Nephron progenitor cell (in vitro differentiated cells): ENCODE results near the gene HNRNPA2B1.

ENCODE experiments used
- DNase-seq: peaks from one replicate; pipeline ENCODE4 v3.0.0; 2021
- H3K27ac Mint-ChIP-seq: 2 replicates; pipeline ENCODE4 v1.8.0; 2021; ENCODE audit warnings: mild to moderate bottlenecking, moderate library complexity, mixed read lengths
- H3K27me3 Mint-ChIP-seq: 2 replicates; pipeline ENCODE4 v1.8.0; 2021; ENCODE audit warnings: mild to moderate bottlenecking, low read depth, mixed read lengths; ENCODE audit not compliant: poor library complexity
- H3K36me3 Mint-ChIP-seq: 2 replicates; pipeline ENCODE4 v1.8.0; 2021; ENCODE audit warnings: low read depth, mixed read lengths
- H3K4me1 Mint-ChIP-seq: 2 replicates; pipeline ENCODE4 v1.8.0; 2021; ENCODE audit warnings: mixed read lengths
- H3K4me3 Mint-ChIP-seq: 2 replicates; pipeline ENCODE4 v1.8.0; 2021; ENCODE audit warnings: mild to moderate bottlenecking, moderate library complexity, mixed read lengths
- H3K9me3 Mint-ChIP-seq: 2 replicates; pipeline ENCODE4 v1.8.0; 2021; ENCODE audit warnings: mild to moderate bottlenecking, moderate library complexity, mixed read lengths
- CTCF ChIP-seq: fragments of 200-600 bp; sonication (generic); IDR thresholded peaks from 2 replicates; pipeline ENCODE4 v1.5.0; 2021; ENCODE audit warnings: antibody characterized with exemption

Gene HNRNPA2B1

GRCh38 chr7:26212921-26213718, 12.6 kb upstream of the HNRNPA2B1 start:
- Mint-ChIP-seq H3K27me3 (no peaks in the 10 kb centered on the region), H3K36me3 (peaks cover 57% of the 10 kb centered on the region), H3K4me3 (no peak overlapping the region), H3K9me3 (no peaks in the 10 kb centered on the region), H3K4me1 (peaks cover 10% of the 10 kb centered on the region), H3K27ac (no peak overlapping the region)
- no peak for TF ChIP-seq CTCF
- no peak for DNase-seq

DNA sequence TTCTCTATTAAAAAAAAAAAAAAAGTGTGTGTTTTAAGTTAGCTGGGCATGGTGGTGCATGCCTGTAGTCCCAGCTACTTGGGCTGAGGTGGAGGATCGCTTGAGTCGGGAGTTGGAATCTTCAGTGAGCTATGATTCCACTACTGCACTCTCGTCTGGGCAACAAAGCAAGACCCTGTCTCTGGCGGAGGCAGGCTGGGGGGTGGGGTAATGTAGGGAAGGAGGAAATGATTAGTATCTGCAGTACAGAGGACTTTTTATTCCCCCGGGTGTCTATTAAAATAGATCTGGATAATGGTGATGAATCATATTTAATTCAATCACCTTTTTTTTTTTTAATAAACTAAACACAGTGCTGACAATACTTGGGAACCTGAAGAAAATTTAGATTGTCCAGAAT, 7.5 kb upstream of the HNRNPA2B1 start:
- H3K27ac Mint-ChIP-seq: no peak overlapping the region
- no peak for TF ChIP-seq CTCF
- no peak for DNase-seq
- H3K36me3 Mint-ChIP-seq: peaks cover 87% of the 10 kb centered on the region
- H3K27me3 Mint-ChIP-seq: peaks cover 3% of the 10 kb centered on the region
- H3K9me3 Mint-ChIP-seq: no peaks in the 10 kb centered on the region
- peaks cover 48% of the 10 kb centered on the region for H3K4me1 Mint-ChIP-seq
- H3K4me3 Mint-ChIP-seq: no peak overlapping the region

DNA sequence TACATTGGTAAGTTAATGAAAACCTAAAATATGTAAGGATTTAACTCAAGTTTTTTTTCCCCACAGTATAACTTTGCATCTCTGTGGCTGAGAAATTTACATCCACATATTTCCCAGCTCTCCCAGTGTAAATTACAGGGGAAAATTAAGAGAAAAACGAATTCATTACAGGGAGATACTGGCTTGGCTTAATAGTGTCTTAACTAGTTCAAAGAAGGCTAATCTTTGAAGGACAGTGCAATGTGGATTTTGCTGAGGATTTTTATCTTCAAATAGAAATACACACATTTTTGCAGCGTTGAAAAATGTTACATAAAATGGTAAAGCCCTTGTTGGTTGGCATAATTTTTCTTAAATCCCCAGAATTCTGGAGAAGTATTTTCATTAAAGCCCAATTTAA, 2.5 kb upstream of the HNRNPA2B1 start:
- H3K9me3 Mint-ChIP-seq: peaks cover 3% of the 10 kb centered on the region
- H3K27ac Mint-ChIP-seq: peak overlapping the region; percentile 79
- peaks cover 12% of the 10 kb centered on the region for H3K27me3 Mint-ChIP-seq
- H3K4me3 Mint-ChIP-seq: peak overlapping the region; percentile 90
- no peak for DNase-seq
- TF ChIP-seq CTCF: no peak
- H3K36me3 Mint-ChIP-seq: peaks cover 67% of the 10 kb centered on the region
- H3K4me1 Mint-ChIP-seq: peaks cover 42% of the 10 kb centered on the region

DNA sequence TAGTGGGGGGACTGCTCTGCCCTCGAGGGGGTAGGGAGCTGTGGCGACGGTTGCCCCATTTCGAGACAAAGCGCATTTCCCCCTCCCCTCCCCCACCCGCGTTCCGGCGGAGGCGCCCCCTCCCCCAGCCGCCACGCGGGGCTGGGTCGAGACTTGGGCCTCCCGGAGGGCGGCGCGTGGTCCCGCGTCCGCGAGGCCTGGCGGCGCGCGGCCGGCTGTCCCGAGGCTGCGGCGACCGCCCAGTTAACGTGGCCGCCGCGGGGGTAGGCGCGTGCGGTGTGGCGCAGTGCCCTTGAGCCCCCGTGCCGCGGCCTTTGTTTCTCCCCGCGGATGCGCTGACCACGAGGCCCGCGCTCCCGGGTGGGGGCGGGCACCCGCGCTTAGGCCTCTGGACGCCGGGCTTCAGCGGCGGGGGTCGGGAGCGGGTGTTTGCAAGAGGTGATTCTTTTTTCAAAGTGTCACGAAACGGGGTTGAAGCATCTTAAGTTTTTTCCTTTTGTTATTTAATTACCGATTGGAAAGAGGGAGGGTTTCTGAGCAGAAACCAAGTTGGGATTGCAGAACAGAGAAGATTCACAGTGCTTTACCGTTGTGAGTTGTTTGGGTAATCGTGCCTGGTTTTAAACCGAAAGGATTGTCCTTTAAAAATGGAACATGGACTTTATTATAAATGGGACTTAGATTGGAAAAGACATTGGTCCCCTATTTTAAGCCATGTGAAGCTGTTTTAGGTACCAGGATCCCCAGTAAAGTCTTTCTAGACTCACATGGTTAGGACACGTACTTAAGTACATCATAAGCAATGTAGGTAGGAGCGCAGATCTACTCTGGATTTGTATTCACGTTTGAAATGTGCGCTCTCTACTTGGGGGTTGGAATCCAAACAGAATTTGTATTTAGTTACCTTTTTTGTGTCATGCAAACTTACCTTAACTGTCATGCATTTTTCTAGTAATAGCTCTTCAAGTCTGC, 1.8 kb upstream of the HNRNPA2B1 start:
- H3K4me1 Mint-ChIP-seq: peaks cover 44% of the 10 kb centered on the region
- peaks cover 3% of the 10 kb centered on the region for H3K9me3 Mint-ChIP-seq
- peaks cover 12% of the 10 kb centered on the region for H3K27me3 Mint-ChIP-seq
- H3K36me3 Mint-ChIP-seq: peaks cover 66% of the 10 kb centered on the region
- DNase-seq: peak; percentile 66
- TF ChIP-seq CTCF: no peak
- H3K27ac Mint-ChIP-seq: peak overlapping the region; percentile 97
- peak overlapping the region; percentile 90 for H3K4me3 Mint-ChIP-seq

DNA sequence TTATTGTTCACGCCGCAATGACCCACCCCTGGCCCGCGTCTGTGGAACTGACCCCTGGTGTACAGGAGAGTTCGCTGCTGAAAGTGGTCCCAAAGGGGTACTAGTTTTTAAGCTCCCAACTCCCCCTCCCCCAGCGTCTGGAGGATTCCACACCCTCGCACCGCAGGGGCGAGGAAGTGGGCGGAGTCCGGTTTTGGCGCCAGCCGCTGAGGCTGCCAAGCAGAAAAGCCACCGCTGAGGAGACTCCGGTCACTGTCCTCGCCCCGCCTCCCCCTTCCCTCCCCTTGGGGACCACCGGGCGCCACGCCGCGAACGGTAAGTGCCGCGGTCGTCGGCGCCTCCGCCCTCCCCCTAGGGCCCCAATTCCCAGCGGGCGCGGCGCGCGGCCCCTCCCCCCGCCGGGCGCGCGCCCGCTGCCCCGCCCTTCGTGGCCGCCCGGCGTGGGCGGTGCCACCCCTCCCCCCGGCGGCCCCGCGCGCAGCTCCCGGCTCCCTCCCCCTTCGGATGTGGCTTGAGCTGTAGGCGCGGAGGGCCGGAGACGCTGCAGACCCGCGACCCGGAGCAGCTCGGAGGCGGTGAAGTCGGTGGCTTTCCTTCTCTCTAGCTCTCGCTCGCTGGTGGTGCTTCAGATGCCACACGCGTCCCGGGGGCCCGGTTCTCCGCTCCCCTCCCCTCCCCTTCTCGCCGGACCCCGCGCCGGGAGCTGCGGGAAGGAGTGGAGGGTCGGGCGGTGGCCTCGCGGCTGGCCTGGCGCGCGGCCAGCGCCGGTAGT, 887 bp upstream of the HNRNPA2B1 start, which contains the start of gene CBX3:
CBX3 (plus strand) TSS at position 499 of the 772 bp plus-strand sequence. CDS start 1,254 bp downstream, outside the sequence.
- peaks cover 66% of the 10 kb centered on the region for H3K36me3 Mint-ChIP-seq
- H3K4me3 Mint-ChIP-seq: peak within 1 kb of the TSS; percentile 100
- TF ChIP-seq CTCF: no peak
- H3K27me3 Mint-ChIP-seq: peaks cover 12% of the 10 kb centered on the region
- H3K4me1 Mint-ChIP-seq: peaks cover 45% of the 10 kb centered on the region
- peak; percentile 96 for DNase-seq
- peaks cover 3% of the 10 kb centered on the region for H3K9me3 Mint-ChIP-seq
- H3K27ac Mint-ChIP-seq: peak within 1 kb of the TSS; percentile 100
